ENCODE results near the gene VPS18.

VPS18 gene

GRCh38 chr15:40845511-40846284 lies 48.6 kb upstream of the VPS18 start:
- Histone ChIP-seq H3K4me1 (ENCODE audit: control insufficient read depth, low read length) (peaks cover 47% of the 10 kb centered on the region), H3K4me2 (ENCODE audit: low read length) (peak overlapping the region; percentile 71), H3K79me2 (ENCODE audit: control insufficient read depth, low read length) (peaks cover 4% of the 10 kb centered on the region; the same call in 1 of the 2 replicates), H3K27me3 (ENCODE audit: control insufficient read depth, low read length) (peaks cover 11% of the 10 kb centered on the region), H3K9me3 (ENCODE audit: control insufficient read depth, insufficient read depth, low read length) (no peaks in the 10 kb centered on the region), H3K36me3 (ENCODE audit: control insufficient read depth, low read length) (no peaks in the 10 kb centered on the region), H3K27ac (ENCODE audit: low read depth, low read length) (no peak overlapping the region), H3F3A (ENCODE audit: control insufficient read depth, insufficient read depth) (peaks cover 3% of the 10 kb centered on the region), H3K4me3 (ENCODE audit: low read length) (peak overlapping the region; percentile 60), H3K9me2 (replicated peaks; ENCODE audit: control insufficient read depth, low read length) (no peaks in the 10 kb centered on the region), H4K20me1 (ENCODE audit: control insufficient read depth, insufficient read depth, low read depth, low read length) (no peaks in the 10 kb centered on the region)
- TF ChIP-seq EZH2phosphoT487 (IDR thresholded peaks at IDR 0.05; ENCODE audit: borderline replicate concordance, low read length): no peak
- TF ChIP-seq, protein P1, sequence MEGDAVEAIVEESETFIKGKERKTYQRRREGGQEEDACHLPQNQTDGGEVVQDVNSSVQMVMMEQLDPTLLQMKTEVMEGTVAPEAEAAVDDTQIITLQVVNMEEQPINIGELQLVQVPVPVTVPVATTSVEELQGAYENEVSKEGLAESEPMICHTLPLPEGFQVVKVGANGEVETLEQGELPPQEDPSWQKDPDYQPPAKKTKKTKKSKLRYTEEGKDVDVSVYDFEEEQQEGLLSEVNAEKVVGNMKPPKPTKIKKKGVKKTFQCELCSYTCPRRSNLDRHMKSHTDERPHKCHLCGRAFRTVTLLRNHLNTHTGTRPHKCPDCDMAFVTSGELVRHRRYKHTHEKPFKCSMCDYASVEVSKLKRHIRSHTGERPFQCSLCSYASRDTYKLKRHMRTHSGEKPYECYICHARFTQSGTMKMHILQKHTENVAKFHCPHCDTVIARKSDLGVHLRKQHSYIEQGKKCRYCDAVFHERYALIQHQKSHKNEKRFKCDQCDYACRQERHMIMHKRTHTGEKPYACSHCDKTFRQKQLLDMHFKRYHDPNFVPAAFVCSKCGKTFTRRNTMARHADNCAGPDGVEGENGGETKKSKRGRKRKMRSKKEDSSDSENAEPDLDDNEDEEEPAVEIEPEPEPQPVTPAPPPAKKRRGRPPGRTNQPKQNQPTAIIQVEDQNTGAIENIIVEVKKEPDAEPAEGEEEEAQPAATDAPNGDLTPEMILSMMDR (IDR thresholded peaks at IDR 0.05; ENCODE audit: low read depth, low read length, poor library complexity, severe bottlenecking): no peak

DNA sequence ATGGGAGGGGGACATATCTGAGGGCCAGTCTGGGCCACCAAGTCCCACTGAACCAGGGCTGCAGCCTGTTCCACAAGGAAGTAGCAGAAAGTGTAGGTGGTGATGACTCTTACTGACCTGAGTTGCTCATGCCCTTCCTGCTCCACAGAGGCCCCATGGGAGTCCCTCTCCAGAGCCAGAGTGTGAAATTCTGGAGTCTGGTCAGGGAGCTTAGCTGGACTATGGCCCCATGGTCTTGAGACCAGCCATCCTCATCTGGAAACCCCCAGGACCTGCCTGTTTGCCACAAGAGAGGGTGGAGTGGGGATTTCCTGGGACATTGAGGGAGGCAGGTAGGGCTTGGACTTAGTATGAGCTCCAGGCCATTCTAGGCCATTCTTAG lies 47.4 kb upstream of the VPS18 start:
- Histone ChIP-seq H3K4me2 (ENCODE audit: low read length) (peak overlapping the region; percentile 71), H3K4me3 (ENCODE audit: low read length) (peak overlapping the region; percentile 60), H3K79me2 (ENCODE audit: control insufficient read depth, low read length) (peaks cover 4% of the 10 kb centered on the region; the same call in 1 of the 2 replicates), H3K9me3 (ENCODE audit: control insufficient read depth, insufficient read depth, low read length) (no peaks in the 10 kb centered on the region), H3K9me2 (replicated peaks; ENCODE audit: control insufficient read depth, low read length) (no peaks in the 10 kb centered on the region), H3K27me3 (ENCODE audit: control insufficient read depth, low read length) (peaks cover 11% of the 10 kb centered on the region), H3K4me1 (ENCODE audit: control insufficient read depth, low read length) (peaks cover 47% of the 10 kb centered on the region), H4K20me1 (ENCODE audit: control insufficient read depth, insufficient read depth, low read depth, low read length) (no peaks in the 10 kb centered on the region), H3F3A (ENCODE audit: control insufficient read depth, insufficient read depth) (peaks cover 3% of the 10 kb centered on the region), H3K27ac (ENCODE audit: low read depth, low read length) (peak overlapping the region; percentile 36), H3K36me3 (ENCODE audit: control insufficient read depth, low read length) (no peaks in the 10 kb centered on the region)
- TF ChIP-seq, protein P1 (IDR thresholded peaks at IDR 0.05; ENCODE audit: low read depth, low read length, poor library complexity, severe bottlenecking): no peak
- TF ChIP-seq EZH2phosphoT487 (IDR thresholded peaks at IDR 0.05; ENCODE audit: borderline replicate concordance, low read length): no peak

GRCh38 chr15:40847223-40847961 lies 46.9 kb upstream of the VPS18 start:
- Histone ChIP-seq H4K20me1 (ENCODE audit: control insufficient read depth, insufficient read depth, low read depth, low read length) (no peaks in the 10 kb centered on the region), H3K4me3 (ENCODE audit: low read length) (peak overlapping the region; percentile 60), H3K9me2 (replicated peaks; ENCODE audit: control insufficient read depth, low read length) (no peaks in the 10 kb centered on the region), H3K27ac (ENCODE audit: low read depth, low read length) (peak overlapping the region; percentile 36), H3K36me3 (ENCODE audit: control insufficient read depth, low read length) (no peaks in the 10 kb centered on the region), H3K4me2 (ENCODE audit: low read length) (peak overlapping the region; percentile 71), H3K79me2 (ENCODE audit: control insufficient read depth, low read length) (peaks cover 4% of the 10 kb centered on the region; the same call in 1 of the 2 replicates), H3K27me3 (ENCODE audit: control insufficient read depth, low read length) (peaks cover 11% of the 10 kb centered on the region), H3F3A (ENCODE audit: control insufficient read depth, insufficient read depth) (peaks cover 3% of the 10 kb centered on the region), H3K4me1 (ENCODE audit: control insufficient read depth, low read length) (peaks cover 47% of the 10 kb centered on the region), H3K9me3 (ENCODE audit: control insufficient read depth, insufficient read depth, low read length) (no peaks in the 10 kb centered on the region)
- TF ChIP-seq, protein P1 (IDR thresholded peaks at IDR 0.05; ENCODE audit: low read depth, low read length, poor library complexity, severe bottlenecking): no peak
- no peak for TF ChIP-seq EZH2phosphoT487 (IDR thresholded peaks at IDR 0.05; ENCODE audit: borderline replicate concordance, low read length)

Data from DOHH2 (cell line).